K562 treated with DMSO at 1 percent for 24 hours (cell line): Measurements from ENCODE around the gene GOLGA6C. TPM values are rescaled to one million over a fixed set of nuclear protein-coding genes. Genes with fewer than 3 reads are reported as not detected.

ENCODE experiments used
- total RNA-seq: library from RNA; unstranded; fragments of 300-600 nt; gene quantifications from 2 replicates; pipeline ENCODE4 v1.2.3, GENCODE V29; 2022; ENCODE audit warnings: low read depth; ENCODE audit not compliant: insufficient read depth

The GOLGA6C gene
- total RNA-seq, result not detected in 2 replicates

GRCh38 chr15:75258034-75258433 is at the start of gene GOLGA6C:
GOLGA6C (plus strand) TSS chr15:75258334; CDS start chr15:75258599, 265 bp downstream.

GRCh38 chr15:75282572-75282971 is 24.4 kb downstream of the GOLGA6C start, which contains the start of gene GOLGA6D:
GOLGA6D (plus strand) TSS chr15:75282835; CDS start chr15:75282876, 41 bp downstream.

Other genes with a start within 250 kb of the GOLGA6C start
- 14.3 and 17.2 TPM in 2 replicates for gene PPCDC, start 234.7 kb upstream of the GOLGA6C start, total RNA-seq
- gene C15orf39, start 56.5 kb upstream of the GOLGA6C start, total RNA-seq, result 58.6 and 60.0 TPM in 2 replicates
- gene GOLGA6D, start 24.5 kb downstream of the GOLGA6C start, total RNA-seq, result 0.19 TPM in 1 of 2 replicates, not detected in the other
- gene COMMD4, start 77.7 kb downstream of the GOLGA6C start, total RNA-seq, result 84.0 and 88.7 TPM in 2 replicates
- 2.8 and 7.8 TPM in 2 replicates for gene NEIL1, start 88.7 kb downstream of the GOLGA6C start, total RNA-seq
- gene MAN2C1, start 110.3 kb downstream of the GOLGA6C start, total RNA-seq, result 45.2 and 67.5 TPM in 2 replicates
- gene SIN3A, start 193.4 kb downstream of the GOLGA6C start, total RNA-seq, result 27.1 and 28.0 TPM in 2 replicates